ENCODE results near the gene SMAD1.

SMAD1 gene

GRCh38 chr4:145490361-145490760, 8.7 kb downstream of the SMAD1 start:
- no peak for DNase-seq

- no peak for DNase-seq
These were observed 9.1 kb downstream of the SMAD1 start for GRCh38 chr4:145490796-145491195.

- no peak for DNase-seq
These were observed 10.7 kb downstream of the SMAD1 start for GRCh38 chr4:145492376-145492775.

GRCh38 chr4:145493166-145493565, 11.5 kb downstream of the SMAD1 start:
- no peak for DNase-seq

- DNase-seq = no peak
These were observed 13.1 kb downstream of the SMAD1 start for GRCh38 chr4:145494666-145495270.

GRCh38 chr4:145496292-145496691, 14.6 kb downstream of the SMAD1 start:
- no peak for DNase-seq

- no peak for DNase-seq
These were observed 15.8 kb downstream of the SMAD1 start for GRCh38 chr4:145497199-145498149.

GRCh38 chr4:145498430-145498829, 16.8 kb downstream of the SMAD1 start:
- no peak for DNase-seq

- no peak for DNase-seq
These were observed 19.5 kb downstream of the SMAD1 start for GRCh38 chr4:145501051-145501660.

- no peak for DNase-seq
These were observed 21.2 kb downstream of the SMAD1 start for GRCh38 chr4:145502809-145503208.

GRCh38 chr4:145503486-145504072, 21.9 kb downstream of the SMAD1 start:
- DNase-seq = no peak

GRCh38 chr4:145505995-145506394, 24.3 kb downstream of the SMAD1 start:
- no peak for DNase-seq

GRCh38 chr4:145507636-145508035, 26.0 kb downstream of the SMAD1 start:
- DNase-seq = no peak

GRCh38 chr4:145511913-145512522, 30.4 kb downstream of the SMAD1 start:
- DNase-seq = no peak

GRCh38 chr4:145513020-145513621, 31.5 kb downstream of the SMAD1 start:
- no peak for DNase-seq

- no peak for DNase-seq
These were observed 38.5 kb downstream of the SMAD1 start for GRCh38 chr4:145520172-145520571.

GRCh38 chr4:145521282-145521681, 39.6 kb downstream of the SMAD1 start:
- no peak for DNase-seq

- no peak for DNase-seq
These were observed 41.5 kb downstream of the SMAD1 start for GRCh38 chr4:145523117-145523516.

GRCh38 chr4:145524552-145524951, 42.9 kb downstream of the SMAD1 start:
- DNase-seq = no peak

GRCh38 chr4:145525291-145525740, 43.7 kb downstream of the SMAD1 start:
- no peak for DNase-seq

GRCh38 chr4:145527773-145528172, 46.1 kb downstream of the SMAD1 start:
- no peak for DNase-seq

GRCh38 chr4:145528601-145529000, 46.9 kb downstream of the SMAD1 start:
- DNase-seq = no peak
